Neural cell (in vitro differentiated cells): ENCODE results near the gene RTBDN. TPM values are rescaled to one million over a fixed set of nuclear protein-coding genes. Genes with fewer than 3 reads are reported as not detected.

Experiments used
- H2AFZ ChIP-seq: fragments of 200-600, 300-800 bp; sonication (generic), shearing (Covaris generic); 2 replicates; pipeline ENCODE4 v1.6.0; 2014; ENCODE audit warnings: low read depth, mild to moderate bottlenecking, antibody characterized with exemption, low read length, moderate library complexity
- H3F3A ChIP-seq: fragments of 200-600 bp; shearing (Covaris generic); 2 replicates; pipeline ENCODE4 v1.6.1; 2016; ENCODE audit warnings: mild to moderate bottlenecking, moderate library complexity, mixed read lengths, antibody characterized with exemption, low read length; ENCODE audit not compliant: insufficient read depth, poor library complexity, severe bottlenecking
- H3K27ac ChIP-seq: fragments of 200-600, 300-800 bp; sonication (generic), shearing (Covaris generic); 2 replicates; pipeline ENCODE4 v1.5.1; 2014; ENCODE audit warnings: mild to moderate bottlenecking, low read length, moderate library complexity
- H3K27me3 ChIP-seq: fragments of 300-800, 200-600 bp; sonication (generic), shearing (Covaris generic); 2 replicates; pipeline ENCODE4 v1.6.0; 2014; ENCODE audit warnings: mild to moderate bottlenecking, low read depth, low read length, moderate library complexity; ENCODE audit not compliant: insufficient read depth
- H3K36me3 ChIP-seq: fragments of 300-800, 200-600 bp; sonication (generic), shearing (Covaris generic); 2 replicates; pipeline ENCODE4 v1.5.1; 2014; ENCODE audit warnings: mild to moderate bottlenecking, antibody characterized with exemption, low read length, moderate library complexity; ENCODE audit not compliant: insufficient read depth
- H3K4me2 ChIP-seq: fragments of 300-800, 200-600 bp; sonication (generic), shearing (Covaris generic); 2 replicates; pipeline ENCODE4 v1.6.0; 2014; ENCODE audit warnings: mild to moderate bottlenecking, low read length
- H3K4me3 ChIP-seq: fragments of 300-800, 200-600 bp; sonication (generic), shearing (Covaris generic); 2 replicates; pipeline ENCODE4 v1.5.1; 2014; ENCODE audit warnings: mild to moderate bottlenecking, low read length, moderate library complexity
- H3K79me2 ChIP-seq: fragments of 200-600 bp; shearing (Covaris generic); replicated peaks from 2 replicates; pipeline ENCODE4 v1.6.0; 2014; ENCODE audit warnings: mild to moderate bottlenecking, low read length, moderate library complexity; ENCODE audit not compliant: insufficient read depth
- H3K9ac ChIP-seq: fragments of 300-800, 200-600 bp; sonication (generic), shearing (Covaris generic); 2 replicates; pipeline ENCODE4 v1.6.1; 2016; ENCODE audit warnings: mild to moderate bottlenecking, low read length, mixed read lengths
- H3K9me2 ChIP-seq: fragments of 200-600 bp; shearing (Covaris generic); 2 replicates; pipeline ENCODE4 v1.6.1; 2016; ENCODE audit warnings: mild to moderate bottlenecking, low read length, mixed read lengths; ENCODE audit not compliant: insufficient read depth
- H3K9me3 ChIP-seq: fragments of 200-600, 300-800 bp; sonication (generic), shearing (Covaris generic); 2 replicates; pipeline ENCODE4 v1.6.1; 2016; ENCODE audit warnings: mild to moderate bottlenecking, mixed run types, low read length, moderate library complexity, mixed read lengths
- H4K20me1 ChIP-seq: fragments of 200-600 bp; shearing (Covaris generic); 2 replicates; pipeline ENCODE4 v1.6.1; 2016; ENCODE audit warnings: mild to moderate bottlenecking, mixed run types; ENCODE audit not compliant: insufficient read depth
- EP300 ChIP-seq: fragments of 450-650 bp; conservative IDR thresholded peaks from 2 replicates; pipeline ENCODE4 v1.6.1; 2014; ENCODE audit warnings: antibody characterized with exemption, mild to moderate bottlenecking, moderate library complexity; ENCODE audit not compliant: poor library complexity, severe bottlenecking
- EZH2 ChIP-seq: fragments of 200-600, 300-800 bp; shearing (Covaris generic), sonication (generic); IDR thresholded peaks from 2 replicates; pipeline ENCODE4 v1.6.1; 2014; ENCODE audit warnings: antibody characterized with exemption, low read length, borderline replicate concordance, mild to moderate bottlenecking; ENCODE audit not compliant: insufficient read depth, poor library complexity, severe bottlenecking
- MXI1 ChIP-seq: fragments of 450-650 bp; conservative IDR thresholded peaks from 2 replicates; pipeline ENCODE4 v1.6.1; 2014; ENCODE audit warnings: antibody characterized with exemption, mild to moderate bottlenecking; ENCODE audit not compliant: poor library complexity, severe bottlenecking
- POLR2AphosphoS5 ChIP-seq: IDR thresholded peaks from 2 replicates; pipeline ENCODE4 v1.6.1; 2012
- RAD21 ChIP-seq: fragments of 450-650 bp; conservative IDR thresholded peaks from 2 replicates; pipeline ENCODE4 v1.6.1; 2014; ENCODE audit warnings: antibody characterized with exemption, mild to moderate bottlenecking, moderate library complexity
- SMC3 ChIP-seq: fragments of 450-650 bp; conservative IDR thresholded peaks from 2 replicates; pipeline ENCODE4 v1.6.1; 2014; ENCODE audit warnings: antibody characterized with exemption, mild to moderate bottlenecking, moderate library complexity; ENCODE audit not compliant: poor library complexity
- TAF1 ChIP-seq: IDR thresholded peaks from 2 replicates; pipeline ENCODE4 v1.6.1; 2012; ENCODE audit warnings: low read depth
- polyA plus RNA-seq: library from polyadenylated mRNA; depleted of rRNA; stranded (reverse); fragments of >200 nt; gene quantifications from 2 replicates; pipeline ENCODE4 v1.2.3, GENCODE V29; 2014
- TF ChIP-seq, protein P1 (sequence below): fragments of 450-650 bp; IDR thresholded peaks from 2 replicates; pipeline ENCODE4 v1.5.1; 2014; ENCODE audit warnings: antibody characterized with exemption, mild to moderate bottlenecking, moderate library complexity; ENCODE audit not compliant: poor library complexity, severe bottlenecking
- TF ChIP-seq, protein P2 (sequence below): IDR thresholded peaks from 2 replicates; pipeline ENCODE4 v1.6.1; 2012; ENCODE audit warnings: borderline replicate concordance

RTBDN gene
- polyA plus RNA-seq, 1 donor from 2014 or later = not detected

DNA sequence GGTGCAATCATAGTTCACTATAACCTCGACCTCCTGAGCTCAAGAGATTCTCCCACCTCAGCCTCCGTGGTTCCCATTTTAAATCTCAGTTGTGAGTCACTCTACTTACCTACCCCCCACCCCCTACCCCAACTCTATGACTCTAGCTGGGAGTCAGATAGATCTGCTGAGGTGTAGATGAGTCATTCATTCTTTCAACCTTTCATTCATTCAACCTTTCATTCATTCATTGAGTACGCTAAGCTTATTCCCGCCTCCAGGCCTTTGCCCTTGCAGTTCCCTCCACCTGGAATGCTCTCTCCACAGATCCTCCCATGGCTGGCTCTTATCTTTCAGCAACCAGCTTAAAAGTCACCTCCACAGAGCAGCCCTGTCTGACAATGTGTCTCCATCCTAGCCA, 2.8 kb upstream of the RTBDN start:
- Histone ChIP-seq H2AFZ (no peak overlapping the region), H3K4me2 (no peak overlapping the region), H4K20me1 (peaks cover 6% of the 10 kb centered on the region), H3K4me3 (no peak overlapping the region), H3K27ac (no peak overlapping the region), H3K9me2 (no peaks in the 10 kb centered on the region), H3K36me3 (no peaks in the 10 kb centered on the region), H3F3A (no peaks in the 10 kb centered on the region), H3K79me2 (peaks cover 26% of the 10 kb centered on the region), H3K27me3 (peaks cover 33% of the 10 kb centered on the region), H3K9ac (no peak overlapping the region), H3K9me3 (no peaks in the 10 kb centered on the region)
- TF ChIP-seq, protein P1, sequence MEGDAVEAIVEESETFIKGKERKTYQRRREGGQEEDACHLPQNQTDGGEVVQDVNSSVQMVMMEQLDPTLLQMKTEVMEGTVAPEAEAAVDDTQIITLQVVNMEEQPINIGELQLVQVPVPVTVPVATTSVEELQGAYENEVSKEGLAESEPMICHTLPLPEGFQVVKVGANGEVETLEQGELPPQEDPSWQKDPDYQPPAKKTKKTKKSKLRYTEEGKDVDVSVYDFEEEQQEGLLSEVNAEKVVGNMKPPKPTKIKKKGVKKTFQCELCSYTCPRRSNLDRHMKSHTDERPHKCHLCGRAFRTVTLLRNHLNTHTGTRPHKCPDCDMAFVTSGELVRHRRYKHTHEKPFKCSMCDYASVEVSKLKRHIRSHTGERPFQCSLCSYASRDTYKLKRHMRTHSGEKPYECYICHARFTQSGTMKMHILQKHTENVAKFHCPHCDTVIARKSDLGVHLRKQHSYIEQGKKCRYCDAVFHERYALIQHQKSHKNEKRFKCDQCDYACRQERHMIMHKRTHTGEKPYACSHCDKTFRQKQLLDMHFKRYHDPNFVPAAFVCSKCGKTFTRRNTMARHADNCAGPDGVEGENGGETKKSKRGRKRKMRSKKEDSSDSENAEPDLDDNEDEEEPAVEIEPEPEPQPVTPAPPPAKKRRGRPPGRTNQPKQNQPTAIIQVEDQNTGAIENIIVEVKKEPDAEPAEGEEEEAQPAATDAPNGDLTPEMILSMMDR = no peak
- no peak for TF ChIP-seq MXI1
- no peak for TF ChIP-seq EP300
- TF ChIP-seq EZH2 = no peak
- no peak for TF ChIP-seq TAF1
- no peak for TF ChIP-seq RAD21
- TF ChIP-seq, protein P2, sequence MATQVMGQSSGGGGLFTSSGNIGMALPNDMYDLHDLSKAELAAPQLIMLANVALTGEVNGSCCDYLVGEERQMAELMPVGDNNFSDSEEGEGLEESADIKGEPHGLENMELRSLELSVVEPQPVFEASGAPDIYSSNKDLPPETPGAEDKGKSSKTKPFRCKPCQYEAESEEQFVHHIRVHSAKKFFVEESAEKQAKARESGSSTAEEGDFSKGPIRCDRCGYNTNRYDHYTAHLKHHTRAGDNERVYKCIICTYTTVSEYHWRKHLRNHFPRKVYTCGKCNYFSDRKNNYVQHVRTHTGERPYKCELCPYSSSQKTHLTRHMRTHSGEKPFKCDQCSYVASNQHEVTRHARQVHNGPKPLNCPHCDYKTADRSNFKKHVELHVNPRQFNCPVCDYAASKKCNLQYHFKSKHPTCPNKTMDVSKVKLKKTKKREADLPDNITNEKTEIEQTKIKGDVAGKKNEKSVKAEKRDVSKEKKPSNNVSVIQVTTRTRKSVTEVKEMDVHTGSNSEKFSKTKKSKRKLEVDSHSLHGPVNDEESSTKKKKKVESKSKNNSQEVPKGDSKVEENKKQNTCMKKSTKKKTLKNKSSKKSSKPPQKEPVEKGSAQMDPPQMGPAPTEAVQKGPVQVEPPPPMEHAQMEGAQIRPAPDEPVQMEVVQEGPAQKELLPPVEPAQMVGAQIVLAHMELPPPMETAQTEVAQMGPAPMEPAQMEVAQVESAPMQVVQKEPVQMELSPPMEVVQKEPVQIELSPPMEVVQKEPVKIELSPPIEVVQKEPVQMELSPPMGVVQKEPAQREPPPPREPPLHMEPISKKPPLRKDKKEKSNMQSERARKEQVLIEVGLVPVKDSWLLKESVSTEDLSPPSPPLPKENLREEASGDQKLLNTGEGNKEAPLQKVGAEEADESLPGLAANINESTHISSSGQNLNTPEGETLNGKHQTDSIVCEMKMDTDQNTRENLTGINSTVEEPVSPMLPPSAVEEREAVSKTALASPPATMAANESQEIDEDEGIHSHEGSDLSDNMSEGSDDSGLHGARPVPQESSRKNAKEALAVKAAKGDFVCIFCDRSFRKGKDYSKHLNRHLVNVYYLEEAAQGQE = no peak
- TF ChIP-seq SMC3 = no peak
- no peak for TF ChIP-seq POLR2AphosphoS5

DNA sequence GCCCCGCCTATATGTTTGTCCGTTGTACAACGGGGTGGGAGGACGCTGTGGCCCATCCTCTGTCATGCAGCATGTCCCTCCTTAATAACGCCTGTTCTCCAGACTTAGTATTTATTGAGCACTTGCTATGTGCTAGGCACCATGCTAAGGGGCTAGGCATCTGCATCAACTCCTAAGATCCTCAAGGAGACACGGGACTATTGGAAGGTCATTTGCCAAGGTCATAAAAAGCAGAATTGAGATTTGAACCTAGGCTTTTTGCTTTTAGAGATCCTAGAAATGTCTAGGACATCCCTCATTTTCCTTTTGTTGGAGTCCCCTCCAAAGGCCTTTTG, 2.1 kb upstream of the RTBDN start:
- no peak overlapping the region for H3K4me2 ChIP-seq
- H3K36me3 ChIP-seq = no peaks in the 10 kb centered on the region
- TF ChIP-seq EZH2 (no peak), RAD21 (no peak), EP300 (no peak), MXI1 (no peak), SMC3 (no peak), POLR2AphosphoS5 (no peak), TAF1 (no peak)
- TF ChIP-seq, protein P2 = no peak
- TF ChIP-seq, protein P1 = no peak
- no peak overlapping the region for H3K9ac ChIP-seq
- peaks cover 40% of the 10 kb centered on the region for H3K27me3 ChIP-seq
- H3K9me2 ChIP-seq = no peaks in the 10 kb centered on the region
- H3K27ac ChIP-seq = no peak overlapping the region
- no peak overlapping the region for H3K4me3 ChIP-seq
- no peaks in the 10 kb centered on the region for H3K9me3 ChIP-seq
- H3K79me2 ChIP-seq = peaks cover 19% of the 10 kb centered on the region
- no peaks in the 10 kb centered on the region for H3F3A ChIP-seq
- H2AFZ ChIP-seq = no peak overlapping the region
- H4K20me1 ChIP-seq = peaks cover 1% of the 10 kb centered on the region
